OCI-LY1 (cell line): ENCODE measurements around the gene GAL3ST2.

Experiments
- EZH2 ChIP-seq: fragments of 200-600 bp; sonication (generic), shearing (Covaris generic); IDR thresholded peaks from 2 replicates; pipeline ENCODE4 v1.8.0; 2017; ENCODE audit warnings: borderline replicate concordance, mixed run types, mild to moderate bottlenecking, antibody characterized with exemption, low read length, moderate library complexity, mixed read lengths
- TF ChIP-seq, protein P1 (sequence below): fragments of 200-600 bp; sonication (generic), shearing (Covaris generic); IDR thresholded peaks from 2 replicates; pipeline ENCODE4 v1.5.1; 2017; ENCODE audit warnings: mild to moderate bottlenecking, antibody characterized with exemption, low read length, moderate library complexity, mixed read lengths

DNA sequence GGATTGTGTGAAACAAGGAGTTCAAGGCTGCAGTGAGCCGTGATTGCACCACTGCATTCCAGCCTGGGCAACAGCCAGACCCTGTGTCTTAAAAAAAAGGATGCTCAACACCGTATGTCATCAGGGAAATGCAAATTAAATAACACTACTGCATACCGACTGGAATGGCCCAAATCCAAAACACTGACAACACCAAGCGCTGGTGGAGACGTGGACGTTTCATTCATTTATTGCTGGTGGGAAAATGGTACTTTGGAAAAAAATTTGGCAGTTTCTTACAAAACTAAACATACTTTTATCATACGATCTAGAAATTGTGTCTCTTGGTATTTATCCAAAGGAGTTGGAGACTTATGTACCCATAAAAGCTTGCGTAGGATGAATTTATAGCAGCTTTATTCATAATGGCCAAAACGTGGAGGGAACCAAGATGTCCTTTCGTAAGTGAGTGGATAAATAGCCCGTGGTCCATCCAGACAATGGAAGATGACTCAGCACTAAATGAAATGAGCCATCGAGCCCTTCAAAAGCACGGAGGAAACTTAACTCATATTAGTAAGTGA lies 56.6 kb downstream of the GAL3ST2 start:
- TF ChIP-seq, protein P1, sequence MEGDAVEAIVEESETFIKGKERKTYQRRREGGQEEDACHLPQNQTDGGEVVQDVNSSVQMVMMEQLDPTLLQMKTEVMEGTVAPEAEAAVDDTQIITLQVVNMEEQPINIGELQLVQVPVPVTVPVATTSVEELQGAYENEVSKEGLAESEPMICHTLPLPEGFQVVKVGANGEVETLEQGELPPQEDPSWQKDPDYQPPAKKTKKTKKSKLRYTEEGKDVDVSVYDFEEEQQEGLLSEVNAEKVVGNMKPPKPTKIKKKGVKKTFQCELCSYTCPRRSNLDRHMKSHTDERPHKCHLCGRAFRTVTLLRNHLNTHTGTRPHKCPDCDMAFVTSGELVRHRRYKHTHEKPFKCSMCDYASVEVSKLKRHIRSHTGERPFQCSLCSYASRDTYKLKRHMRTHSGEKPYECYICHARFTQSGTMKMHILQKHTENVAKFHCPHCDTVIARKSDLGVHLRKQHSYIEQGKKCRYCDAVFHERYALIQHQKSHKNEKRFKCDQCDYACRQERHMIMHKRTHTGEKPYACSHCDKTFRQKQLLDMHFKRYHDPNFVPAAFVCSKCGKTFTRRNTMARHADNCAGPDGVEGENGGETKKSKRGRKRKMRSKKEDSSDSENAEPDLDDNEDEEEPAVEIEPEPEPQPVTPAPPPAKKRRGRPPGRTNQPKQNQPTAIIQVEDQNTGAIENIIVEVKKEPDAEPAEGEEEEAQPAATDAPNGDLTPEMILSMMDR, result no peak
- no peak for TF ChIP-seq EZH2
